Activated CD4-positive, alpha-beta memory T cell treated with anti-CD3 and anti-CD28 coated beads, Interleukin-2, amount 10 ng/mL, durations not matched to agents 7 days and 5 days (primary cell): Measurements from ENCODE around the gene ZNF804B. TPM values are rescaled to one million over a fixed set of nuclear protein-coding genes. Genes with fewer than 3 reads are reported as not detected.

ENCODE experiments used
- CTCF ChIA-PET: fragments of 350-600 bp; sonication (Branson Sonifier 250); formaldehyde crosslinking; loops from one replicate; lab custom pipeline; 2021; ENCODE audit warnings: antibody characterized with exemption, inconsistent platforms; lab: Charles Lee
- POLR2A ChIA-PET: fragments of 350-600 bp; sonication (Branson Sonifier 250); formaldehyde crosslinking; loops from one replicate; lab custom pipeline; 2021; ENCODE audit warnings: antibody characterized with exemption; lab: Charles Lee
- DNase-seq: peaks from one replicate; pipeline ENCODE4 v3.0.0-alpha.2; 2020
- H3K27ac Mint-ChIP-seq: one replicate; pipeline ENCODE4 v1.8.0; 2021; ENCODE audit warnings: mild to moderate bottlenecking, mixed read lengths
- H3K27me3 Mint-ChIP-seq: one replicate; pipeline ENCODE4 v1.8.0; 2021; ENCODE audit warnings: mixed read lengths
- H3K36me3 Mint-ChIP-seq: one replicate; pipeline ENCODE4 v1.8.0; 2021; ENCODE audit warnings: low read depth, mixed read lengths
- H3K4me1 Mint-ChIP-seq: one replicate; pipeline ENCODE4 v1.8.0; 2021; ENCODE audit warnings: mixed read lengths
- H3K4me3 Mint-ChIP-seq: one replicate; pipeline ENCODE4 v1.8.0; 2021; ENCODE audit warnings: mild to moderate bottlenecking, mixed read lengths
- H3K9me3 Mint-ChIP-seq: one replicate; pipeline ENCODE4 v1.8.0; 2021; ENCODE audit warnings: mixed read lengths
- total RNA-seq, 2 experiments: library from RNA; stranded (reverse); gene quantifications; one replicate each; pipeline ENCODE4 v1.2.3, GENCODE V29; 2021

Gene ZNF804B
- total RNA-seq, 2 experiments from 2014 or later: not detected

GRCh38 chr7:89312551-89312950 lies 553.1 kb downstream of the ZNF804B start:
- no peak for DNase-seq
- Mint-ChIP-seq H3K27ac (no peak overlapping the region), H3K4me1 (no peaks in the 10 kb centered on the region), H3K4me3 (no peak overlapping the region), H3K27me3 (no peaks in the 10 kb centered on the region), H3K9me3 (no peaks in the 10 kb centered on the region), H3K36me3 (no peaks in the 10 kb centered on the region)
- POLR2A ChIA-PET: no interaction called here
- CTCF ChIA-PET: no interaction called here

GRCh38 chr7:89316584-89317251 lies 557.2 kb downstream of the ZNF804B start:
- ChIA-PET CTCF (no interaction called here), POLR2A (no interaction called here)
- no peaks in the 10 kb centered on the region for H3K36me3 Mint-ChIP-seq
- no peaks in the 10 kb centered on the region for H3K27me3 Mint-ChIP-seq
- no peak for DNase-seq
- no peak overlapping the region for H3K27ac Mint-ChIP-seq
- no peaks in the 10 kb centered on the region for H3K9me3 Mint-ChIP-seq
- H3K4me1 Mint-ChIP-seq: no peaks in the 10 kb centered on the region
- H3K4me3 Mint-ChIP-seq: no peak overlapping the region

- DNase-seq: no peak
- Mint-ChIP-seq H3K4me3 (no peak overlapping the region), H3K27me3 (no peaks in the 10 kb centered on the region), H3K27ac (no peak overlapping the region), H3K9me3 (no peaks in the 10 kb centered on the region), H3K4me1 (no peaks in the 10 kb centered on the region), H3K36me3 (no peaks in the 10 kb centered on the region)
- ChIA-PET POLR2A (no interaction called here), CTCF (no interaction called here)
Observed at GRCh38 chr7:89332026-89332425, 572.5 kb downstream of the ZNF804B start.

- H3K4me3 Mint-ChIP-seq: no peak overlapping the region
- no peaks in the 10 kb centered on the region for H3K27me3 Mint-ChIP-seq
- ChIA-PET CTCF (no interaction called here), POLR2A (no interaction called here)
- no peak overlapping the region for H3K27ac Mint-ChIP-seq
- no peaks in the 10 kb centered on the region for H3K4me1 Mint-ChIP-seq
- H3K9me3 Mint-ChIP-seq: no peaks in the 10 kb centered on the region
- DNase-seq: no peak
- no peaks in the 10 kb centered on the region for H3K36me3 Mint-ChIP-seq
Observed at GRCh38 chr7:89334797-89335196, 575.3 kb downstream of the ZNF804B start.

GRCh38 chr7:89335490-89335889 lies 576.0 kb downstream of the ZNF804B start:
- no peaks in the 10 kb centered on the region for H3K9me3 Mint-ChIP-seq
- DNase-seq: no peak
- H3K27ac Mint-ChIP-seq: no peak overlapping the region
- CTCF ChIA-PET: no interaction called here
- H3K27me3 Mint-ChIP-seq: no peaks in the 10 kb centered on the region
- H3K4me3 Mint-ChIP-seq: no peak overlapping the region
- POLR2A ChIA-PET: no interaction called here
- H3K4me1 Mint-ChIP-seq: no peaks in the 10 kb centered on the region
- H3K36me3 Mint-ChIP-seq: no peaks in the 10 kb centered on the region

GRCh38 chr7:89336121-89336520 lies 576.6 kb downstream of the ZNF804B start:
- H3K4me3 Mint-ChIP-seq: no peak overlapping the region
- CTCF ChIA-PET: no interaction called here
- POLR2A ChIA-PET: no interaction called here
- no peaks in the 10 kb centered on the region for H3K4me1 Mint-ChIP-seq
- DNase-seq: no peak
- no peaks in the 10 kb centered on the region for H3K36me3 Mint-ChIP-seq
- no peaks in the 10 kb centered on the region for H3K9me3 Mint-ChIP-seq
- H3K27me3 Mint-ChIP-seq: no peaks in the 10 kb centered on the region
- H3K27ac Mint-ChIP-seq: no peak overlapping the region

GRCh38 chr7:89339748-89340147 lies 580.2 kb downstream of the ZNF804B start:
- Mint-ChIP-seq H3K9me3 (peaks cover 2% of the 10 kb centered on the region), H3K27ac (no peak overlapping the region), H3K36me3 (no peaks in the 10 kb centered on the region), H3K27me3 (no peaks in the 10 kb centered on the region), H3K4me3 (no peak overlapping the region), H3K4me1 (no peaks in the 10 kb centered on the region)
- ChIA-PET CTCF (no interaction called here), POLR2A (no interaction called here)
- no peak for DNase-seq

- POLR2A ChIA-PET: no interaction called here
- DNase-seq: no peak
- Mint-ChIP-seq H3K27me3 (no peaks in the 10 kb centered on the region), H3K4me1 (no peaks in the 10 kb centered on the region), H3K27ac (no peak overlapping the region), H3K9me3 (no peaks in the 10 kb centered on the region), H3K36me3 (no peaks in the 10 kb centered on the region), H3K4me3 (no peak overlapping the region)
- CTCF ChIA-PET: no interaction called here
Observed at GRCh38 chr7:89357121-89357520, 597.6 kb downstream of the ZNF804B start.

GRCh38 chr7:89377219-89377618 lies 617.7 kb downstream of the ZNF804B start:
- peaks cover 4% of the 10 kb centered on the region for H3K9me3 Mint-ChIP-seq
- H3K27me3 Mint-ChIP-seq: no peaks in the 10 kb centered on the region
- no peak overlapping the region for H3K4me3 Mint-ChIP-seq
- no peak overlapping the region for H3K27ac Mint-ChIP-seq
- ChIA-PET POLR2A (no interaction called here), CTCF (no interaction called here)
- H3K36me3 Mint-ChIP-seq: no peaks in the 10 kb centered on the region
- no peak for DNase-seq
- H3K4me1 Mint-ChIP-seq: no peaks in the 10 kb centered on the region

- Mint-ChIP-seq H3K27ac (no peak overlapping the region), H3K4me1 (no peaks in the 10 kb centered on the region), H3K4me3 (no peak overlapping the region), H3K9me3 (peaks cover 2% of the 10 kb centered on the region), H3K27me3 (no peaks in the 10 kb centered on the region), H3K36me3 (no peaks in the 10 kb centered on the region)
- ChIA-PET POLR2A (no interaction called here), CTCF (no interaction called here)
- DNase-seq: no peak
Observed at GRCh38 chr7:89385411-89385810, 625.9 kb downstream of the ZNF804B start.

Other genes starting within 250 kb of the ZNF804B start
- gene TEX47, start 36.0 kb downstream of the ZNF804B start, total RNA-seq: not detected